ENCODE results near the gene CORO2A.

GRCh38 chr9:98193336-98193944 is 1.0 kb upstream of the CORO2A start:
- TF ChIP-seq EZH2 (IDR thresholded peaks at IDR 0.05; ENCODE audit: low read depth) = no peak
- no peak for TF ChIP-seq CTCF (conservative IDR thresholded peaks at IDR 0.05)
